ENCODE results near the gene CFH. TPM values are rescaled to one million over a fixed set of nuclear protein-coding genes. Genes with fewer than 3 reads are reported as not detected.
"Not testable (repeated sequence)": the region's sequence is repeated elsewhere in the genome, so short reads cannot be mapped to it uniquely, and the experiment has no call there.

CFH gene
- total RNA-seq, 1 donor from 2014 or later = not detected

DNA sequence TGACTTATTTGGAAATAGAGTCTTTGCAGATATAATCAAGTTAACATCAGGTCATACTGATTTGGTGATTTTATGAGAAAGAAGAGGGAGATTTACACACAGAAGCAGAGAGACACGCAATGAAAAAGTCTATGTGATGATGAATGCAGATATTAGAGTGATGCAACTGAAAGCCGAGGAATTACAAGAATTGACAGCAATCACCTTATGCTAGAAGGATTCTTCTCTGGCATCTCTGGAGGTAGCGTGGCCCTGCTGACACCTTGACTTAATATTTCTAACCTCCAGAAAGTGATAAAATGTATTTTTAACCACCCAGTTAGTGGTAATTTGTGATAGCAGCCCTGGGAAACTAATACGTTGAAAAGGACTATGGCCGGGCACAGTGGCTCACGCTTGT, 14.2 kb upstream of the CFH start:
- no peak overlapping the region for H3K4me3 Mint-ChIP-seq (ENCODE audit: unreplicated experiment)
- no peaks in the 10 kb centered on the region for H3K36me3 Mint-ChIP-seq (ENCODE audit: unreplicated experiment)
- TF ChIP-seq CTCF (IDR thresholded peaks at IDR 0.05; ENCODE audit: partially characterized antibody, unreplicated experiment) = no peak

GRCh38 chr1:196638466-196638865, 13.4 kb upstream of the CFH start:
- Mint-ChIP-seq H3K36me3 (ENCODE audit: unreplicated experiment) (no peaks in the 10 kb centered on the region), H3K4me1 (ENCODE audit: low read depth, unreplicated experiment) (peaks cover 2% of the 10 kb centered on the region), H3K27me3 (ENCODE audit: unreplicated experiment) (no peaks in the 10 kb centered on the region), H3K9me3 (ENCODE audit: unreplicated experiment) (no peaks in the 10 kb centered on the region), H3K4me3 (ENCODE audit: unreplicated experiment) (no peak overlapping the region), H3K27ac (ENCODE audit: unreplicated experiment) (no peak overlapping the region)
- no peak for DNase-seq
- TF ChIP-seq CTCF (IDR thresholded peaks at IDR 0.05; ENCODE audit: partially characterized antibody, unreplicated experiment) = no peak

More for the DNA sequence above, 14.2 kb upstream of the CFH start:
- Mint-ChIP-seq H3K27me3 (ENCODE audit: unreplicated experiment) (no peaks in the 10 kb centered on the region), H3K4me1 (ENCODE audit: low read depth, unreplicated experiment) (peaks cover 2% of the 10 kb centered on the region), H3K9me3 (ENCODE audit: unreplicated experiment) (no peaks in the 10 kb centered on the region), H3K27ac (ENCODE audit: unreplicated experiment) (no peak overlapping the region)
- no peak for DNase-seq

- DNase-seq; H3K27me3 Mint-ChIP-seq (ENCODE audit: unreplicated experiment); H3K4me1 Mint-ChIP-seq (ENCODE audit: low read depth, unreplicated experiment); H3K36me3 Mint-ChIP-seq (ENCODE audit: unreplicated experiment); H3K27ac Mint-ChIP-seq (ENCODE audit: unreplicated experiment); H3K4me3 Mint-ChIP-seq (ENCODE audit: unreplicated experiment); H3K9me3 Mint-ChIP-seq (ENCODE audit: unreplicated experiment): not testable (repeated sequence)
These were observed 12.6 kb upstream of the CFH start for GRCh38 chr1:196639291-196639690.

DNA sequence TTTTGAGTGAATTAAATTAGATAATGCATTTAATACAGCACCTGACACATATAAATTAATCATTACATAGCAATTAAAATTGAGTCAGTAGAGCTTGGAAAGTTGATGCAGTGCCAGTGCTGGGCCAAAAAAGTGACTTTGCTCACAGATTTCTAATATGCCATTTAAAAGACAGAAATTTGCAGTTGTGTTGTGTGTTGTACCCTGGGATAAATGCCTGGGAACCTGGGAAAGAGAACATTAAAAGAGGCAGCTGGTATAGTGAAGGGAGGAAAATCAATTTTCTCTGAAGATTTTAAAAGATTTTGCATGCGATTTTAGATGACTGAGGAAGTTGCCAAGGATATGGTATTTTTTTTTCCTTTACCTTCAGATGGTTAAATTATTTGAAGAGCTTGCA, 10.9 kb upstream of the CFH start:
- H3K4me3 Mint-ChIP-seq (ENCODE audit: unreplicated experiment) = no peak overlapping the region
- no peaks in the 10 kb centered on the region for H3K9me3 Mint-ChIP-seq (ENCODE audit: unreplicated experiment)
- no peaks in the 10 kb centered on the region for H3K27me3 Mint-ChIP-seq (ENCODE audit: unreplicated experiment)
- peaks cover 2% of the 10 kb centered on the region for H3K4me1 Mint-ChIP-seq (ENCODE audit: low read depth, unreplicated experiment)
- no peak for DNase-seq
- H3K36me3 Mint-ChIP-seq (ENCODE audit: unreplicated experiment) = no peaks in the 10 kb centered on the region
- no peak for TF ChIP-seq CTCF (IDR thresholded peaks at IDR 0.05; ENCODE audit: partially characterized antibody, unreplicated experiment)
- no peak overlapping the region for H3K27ac Mint-ChIP-seq (ENCODE audit: unreplicated experiment)

DNA sequence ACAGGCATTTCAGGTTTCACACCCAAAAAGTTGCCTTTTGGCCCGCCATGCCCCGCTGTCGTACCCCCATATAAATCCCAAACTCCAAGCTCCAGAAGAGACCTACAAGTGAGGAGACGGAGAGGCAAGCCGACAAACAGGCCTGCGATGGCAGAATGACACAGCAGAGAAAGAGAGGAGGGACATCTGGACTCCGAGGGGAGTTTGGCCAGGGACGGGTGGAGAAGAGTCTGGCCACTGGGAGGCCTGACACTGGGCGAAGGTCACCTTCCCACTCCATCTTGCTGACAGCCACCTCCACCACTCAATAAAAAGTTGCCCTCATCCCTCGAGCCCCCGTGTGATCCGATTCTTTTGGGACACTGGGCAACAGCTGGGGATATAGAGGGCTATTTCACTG, 1.9 kb upstream of the CFH start:
- no peak for DNase-seq
- Mint-ChIP-seq H3K27me3 (ENCODE audit: unreplicated experiment) (no peaks in the 10 kb centered on the region), H3K4me3 (ENCODE audit: unreplicated experiment) (no peak overlapping the region), H3K9me3 (ENCODE audit: unreplicated experiment) (no peaks in the 10 kb centered on the region), H3K36me3 (ENCODE audit: unreplicated experiment) (no peaks in the 10 kb centered on the region), H3K27ac (ENCODE audit: unreplicated experiment) (no peak overlapping the region), H3K4me1 (ENCODE audit: low read depth, unreplicated experiment) (peaks cover 2% of the 10 kb centered on the region)
- no peak for TF ChIP-seq CTCF (IDR thresholded peaks at IDR 0.05; ENCODE audit: partially characterized antibody, unreplicated experiment)

GRCh38 chr1:196650403-196650802, 1.4 kb upstream of the CFH start:
- Mint-ChIP-seq H3K27ac (ENCODE audit: unreplicated experiment) (no peak overlapping the region), H3K9me3 (ENCODE audit: unreplicated experiment) (no peaks in the 10 kb centered on the region), H3K4me3 (ENCODE audit: unreplicated experiment) (no peak overlapping the region), H3K27me3 (ENCODE audit: unreplicated experiment) (no peaks in the 10 kb centered on the region), H3K4me1 (ENCODE audit: low read depth, unreplicated experiment) (peaks cover 2% of the 10 kb centered on the region), H3K36me3 (ENCODE audit: unreplicated experiment) (no peaks in the 10 kb centered on the region)
- TF ChIP-seq CTCF (IDR thresholded peaks at IDR 0.05; ENCODE audit: partially characterized antibody, unreplicated experiment) = no peak
- DNase-seq = no peak

Measured in glutamatergic neuron (in vitro differentiated cells).